GM19035 (cell line): ENCODE measurements around the gene GIPR.

ENCODE experiments used
- ATAC-seq: cut with Tn5 transposase; IDR thresholded peaks from one replicate; pipeline ENCODE4 v1.9.1; 2021; ENCODE audit not compliant: unreplicated experiment

GIPR gene

DNA sequence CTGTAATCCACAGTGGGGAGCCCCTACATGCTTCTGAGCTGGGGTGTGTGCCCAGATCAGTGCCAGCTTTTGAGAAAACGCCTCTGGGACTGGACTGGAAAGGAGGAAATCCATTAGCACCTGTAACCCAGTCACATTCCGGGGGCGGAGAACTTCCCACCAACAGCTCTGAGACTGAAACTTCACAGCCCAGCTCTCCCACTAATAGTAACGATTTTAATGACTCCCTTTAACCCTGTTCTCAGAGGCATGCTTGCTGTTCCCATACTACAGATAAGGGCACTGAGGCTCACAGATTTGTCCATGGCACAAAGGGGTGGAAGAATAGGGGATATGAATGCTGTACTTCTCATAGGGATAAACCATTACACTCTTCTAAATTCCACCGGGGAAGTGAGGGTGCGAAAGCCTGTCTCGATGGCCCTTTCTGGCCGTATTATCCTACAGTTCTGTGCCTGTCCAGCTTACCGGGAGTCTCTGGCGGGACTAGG is 61.8 kb downstream of the GIPR start:
- ATAC-seq: no peak

GRCh38 chr19:45730368-45731288 is 62.6 kb downstream of the GIPR start, which contains the start of gene FBXO46:
Gene FBXO46 (minus strand): TSS chr19:45730896. CDS start chr19:45713495, 17,401 bp downstream.
- peak; percentile 95 for ATAC-seq
